HK-2 (cell line): ENCODE data around the gene LIF.

Experiments used
- DNase-seq: peaks from one replicate; pipeline ENCODE4 v3.0.0-alpha.2; 2018; ENCODE audit not compliant: unreplicated experiment

LIF gene

DNA sequence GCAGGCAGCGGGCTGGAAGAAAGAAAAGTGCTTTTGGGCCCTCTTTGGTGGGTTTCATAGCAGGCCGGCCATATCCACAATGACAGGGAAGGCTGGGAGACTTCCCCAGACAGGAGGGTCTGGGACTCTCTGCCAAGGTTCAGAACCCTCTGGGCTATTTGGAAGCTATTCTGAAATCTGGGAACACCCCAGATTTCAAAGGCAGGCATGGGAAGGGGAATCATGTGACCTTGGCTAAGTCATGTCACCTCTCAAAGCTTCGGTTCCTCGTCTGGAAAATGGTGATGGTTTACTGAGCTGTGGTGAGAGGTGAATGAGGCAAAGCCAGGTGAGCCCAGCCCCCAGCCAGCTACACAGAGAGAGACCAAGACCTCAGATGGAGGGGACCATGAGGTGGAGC, 38.1 kb upstream of the LIF start:
- DNase-seq: no peak

DNA sequence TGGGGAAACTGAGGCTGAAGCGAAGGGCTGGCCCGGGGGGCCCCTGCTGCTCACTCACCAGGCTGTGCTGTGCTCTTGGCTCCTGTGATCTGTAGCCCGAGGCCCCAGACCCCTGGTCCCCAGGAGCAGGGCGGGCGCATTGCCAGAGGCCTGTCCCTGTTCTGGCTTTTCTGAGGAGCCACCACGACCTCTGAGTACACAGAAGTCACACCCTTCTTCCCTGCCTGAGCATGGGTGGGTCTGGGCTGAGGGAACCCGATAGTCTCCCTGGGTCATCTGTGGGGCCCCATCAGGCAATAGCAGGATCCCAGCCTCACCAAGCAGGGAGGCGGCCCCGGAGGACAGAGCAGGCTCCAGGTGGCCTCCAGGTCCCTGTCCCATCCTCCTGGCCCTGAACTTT, 37.6 kb upstream of the LIF start:
- no peak for DNase-seq

DNA sequence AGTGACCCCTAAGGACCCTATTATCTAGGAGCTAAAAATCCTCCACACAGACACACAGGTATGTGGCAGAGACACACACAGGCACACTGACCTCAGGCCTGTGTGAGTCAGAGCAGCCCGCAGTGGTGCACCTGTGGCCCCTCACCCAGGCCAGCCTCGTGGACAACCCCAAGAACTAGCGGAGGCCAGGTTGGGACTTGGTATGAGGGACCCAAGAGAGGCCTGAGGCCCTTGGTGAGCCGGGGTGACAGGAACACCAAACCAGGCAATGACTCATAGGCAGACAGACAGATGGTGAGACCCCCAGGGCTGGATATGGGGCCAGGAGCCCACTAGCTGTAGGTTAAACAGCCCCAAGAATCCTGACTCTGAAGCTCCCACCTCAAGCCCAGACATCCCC, 36.8 kb upstream of the LIF start:
- DNase-seq: no peak

DNA sequence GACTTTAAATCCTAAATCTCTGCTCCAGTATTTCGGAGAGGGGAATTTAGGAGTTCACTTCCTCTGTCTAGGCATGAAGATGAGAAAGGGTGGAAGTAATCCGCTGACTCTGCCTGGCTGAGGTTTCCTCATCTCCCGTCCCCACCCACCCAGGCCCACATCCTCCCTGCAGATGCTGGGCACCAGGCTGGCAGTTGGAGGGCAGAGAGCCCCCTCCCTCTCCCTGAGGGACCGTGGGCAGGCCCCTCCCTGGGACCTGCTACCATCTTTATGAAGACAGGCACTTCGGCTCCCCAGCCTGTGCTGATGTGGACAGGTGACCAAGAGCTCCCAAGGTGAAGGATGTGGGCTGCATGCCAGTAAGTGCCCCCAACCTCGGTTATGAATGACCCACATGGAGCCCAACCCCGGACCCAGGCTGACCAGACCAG, 36.1 kb upstream of the LIF start:
- no peak for DNase-seq

DNA sequence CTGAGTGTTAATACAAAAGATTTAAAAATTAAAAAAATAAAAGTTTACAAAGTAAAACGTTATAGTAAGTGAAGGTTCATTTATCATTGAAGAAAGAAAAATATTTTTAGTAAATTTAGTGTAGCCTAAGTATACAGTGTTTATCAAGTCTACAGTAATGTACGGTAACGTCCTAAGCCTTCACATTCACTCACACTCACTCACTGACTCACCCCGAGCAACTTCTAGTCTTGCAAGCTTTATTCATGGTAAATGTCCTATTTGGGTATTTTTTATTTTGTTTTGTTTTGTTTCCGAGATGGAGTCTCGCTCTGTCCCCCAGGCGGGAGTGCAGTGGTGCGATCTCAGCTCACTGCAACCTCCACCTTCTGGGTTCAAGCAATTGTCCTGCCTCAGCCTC, 33.9 kb upstream of the LIF start:
- DNase-seq: no peak

DNA sequence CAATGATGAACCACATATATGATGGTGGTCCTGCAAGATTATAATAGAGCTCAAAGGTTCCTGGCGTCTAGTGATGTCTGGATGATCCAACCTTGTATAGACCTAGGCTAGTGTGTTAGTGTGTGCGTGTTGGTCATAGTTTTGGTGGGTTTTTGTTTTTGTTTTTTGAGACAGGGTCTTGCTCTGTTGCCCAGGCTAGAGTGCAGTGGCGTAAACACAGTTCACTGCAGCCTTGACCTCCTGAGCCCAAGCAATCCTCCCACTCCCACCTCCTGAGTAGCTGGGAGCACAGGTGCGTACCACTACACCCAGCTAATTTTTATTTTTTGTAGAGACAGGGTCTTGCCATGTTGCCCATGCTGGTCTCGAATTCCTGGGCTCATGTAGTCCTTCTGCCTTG, 33.4 kb upstream of the LIF start:
- no peak for DNase-seq

DNA sequence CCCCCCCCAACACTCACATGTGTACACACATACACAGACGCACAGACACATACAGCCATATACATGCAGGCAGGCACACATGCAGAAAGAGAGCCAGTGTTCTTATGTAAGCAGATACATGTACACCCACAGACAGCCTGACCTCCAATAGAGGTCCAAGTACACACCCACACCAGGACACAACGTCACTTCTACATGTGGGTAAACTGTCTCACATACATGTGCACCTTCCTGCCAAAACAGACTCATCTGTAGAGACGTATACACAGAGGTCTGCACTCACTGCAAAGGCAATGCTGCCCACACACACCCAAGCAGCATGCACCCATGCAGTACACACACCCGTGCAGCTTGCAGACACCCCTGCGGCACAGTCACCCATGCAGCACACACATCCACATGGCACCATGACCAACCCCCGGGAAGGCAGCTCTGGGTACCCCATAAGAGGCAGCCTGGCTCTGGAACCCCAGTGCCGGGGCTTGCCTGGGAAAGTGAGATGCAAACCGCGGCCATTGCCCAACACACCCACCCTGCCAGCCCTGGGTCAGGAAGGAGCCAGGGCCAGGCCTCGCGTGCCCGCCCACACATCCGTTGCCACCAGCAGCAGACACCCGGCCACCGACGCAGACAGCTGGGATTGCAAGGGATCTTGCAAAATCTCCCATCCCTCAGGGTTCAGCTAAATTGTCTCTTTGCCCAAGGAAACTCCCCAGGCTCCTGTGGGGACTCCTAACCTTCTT, 32.7 kb upstream of the LIF start:
- no peak for DNase-seq

DNA sequence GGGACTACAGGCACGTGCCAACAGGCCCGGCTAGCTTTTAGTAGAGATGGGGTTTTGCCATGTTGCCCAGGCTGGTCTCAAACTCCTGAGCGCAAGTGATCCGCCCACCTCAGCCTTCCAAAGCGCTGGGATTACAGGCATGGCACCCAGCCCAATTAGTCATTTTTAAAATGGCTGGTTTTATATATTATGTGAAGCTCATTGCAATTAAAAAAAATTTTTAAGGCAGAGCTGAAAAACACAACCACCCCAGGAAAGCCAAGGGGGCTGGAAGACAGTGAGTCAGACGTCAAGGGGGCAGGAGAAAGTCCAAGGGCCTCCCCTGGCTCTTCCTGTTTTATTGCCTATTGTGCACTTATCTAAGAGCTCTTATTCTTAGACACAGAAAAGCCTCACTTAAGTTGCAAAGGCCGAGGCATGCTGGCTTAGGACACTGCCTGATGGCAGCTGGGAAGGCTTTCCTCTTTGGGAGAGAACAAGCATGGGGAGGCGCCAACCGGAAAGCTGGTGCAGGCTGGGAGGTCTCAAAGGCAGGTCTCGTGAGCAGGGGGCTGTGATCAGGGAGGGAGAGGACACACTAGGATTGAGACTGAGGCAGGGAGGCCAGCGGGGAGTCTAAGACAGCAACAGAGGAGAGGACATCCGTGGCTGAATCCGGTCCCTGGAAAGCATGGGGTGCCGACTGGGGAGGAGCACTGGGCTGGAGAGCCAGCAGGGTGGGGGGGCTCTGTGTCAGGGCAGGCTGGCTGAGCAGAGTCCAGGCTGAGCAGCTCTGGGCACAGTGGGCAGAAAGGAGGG, 31.2 kb upstream of the LIF start:
- DNase-seq: no peak

DNA sequence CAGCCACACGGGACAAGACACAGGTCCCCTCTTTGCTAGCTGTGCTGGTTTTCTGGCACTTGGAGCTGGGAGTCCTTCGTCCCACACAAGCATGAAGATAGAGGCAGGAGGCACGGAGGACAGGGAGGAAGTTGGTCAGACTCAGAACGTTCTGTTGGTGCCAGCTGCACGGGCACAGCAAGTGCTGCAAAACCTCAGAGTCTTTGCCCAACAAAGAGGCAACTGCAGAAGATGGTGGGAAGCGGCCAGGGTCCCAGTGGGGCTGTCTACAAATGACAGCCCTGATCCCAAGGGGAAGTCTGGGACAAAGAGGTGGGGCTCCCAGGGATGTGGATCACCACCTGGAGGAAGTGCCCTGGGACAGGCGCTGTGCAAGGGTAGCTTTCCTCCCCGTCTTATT, 29.5 kb upstream of the LIF start:
- DNase-seq: no peak

DNA sequence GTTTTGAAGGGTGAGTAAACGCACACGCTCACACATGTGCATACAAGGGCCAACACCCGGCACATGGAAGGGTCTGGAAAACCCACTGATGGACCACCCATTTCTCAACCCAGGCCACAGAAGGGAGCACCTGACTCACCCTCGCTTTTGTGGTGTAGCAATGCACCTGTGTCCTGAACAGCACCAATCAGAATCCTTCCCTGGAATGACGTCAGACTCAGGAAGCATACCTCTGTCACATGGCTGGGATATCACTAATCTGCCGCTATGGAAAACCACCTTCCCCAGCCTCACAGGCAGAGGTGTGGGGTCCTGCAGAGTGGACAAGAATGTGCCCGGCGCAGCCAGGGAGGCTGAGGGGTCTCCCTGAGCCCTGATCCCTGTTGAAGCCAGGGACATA, 29.1 kb upstream of the LIF start:
- no peak for DNase-seq

DNA sequence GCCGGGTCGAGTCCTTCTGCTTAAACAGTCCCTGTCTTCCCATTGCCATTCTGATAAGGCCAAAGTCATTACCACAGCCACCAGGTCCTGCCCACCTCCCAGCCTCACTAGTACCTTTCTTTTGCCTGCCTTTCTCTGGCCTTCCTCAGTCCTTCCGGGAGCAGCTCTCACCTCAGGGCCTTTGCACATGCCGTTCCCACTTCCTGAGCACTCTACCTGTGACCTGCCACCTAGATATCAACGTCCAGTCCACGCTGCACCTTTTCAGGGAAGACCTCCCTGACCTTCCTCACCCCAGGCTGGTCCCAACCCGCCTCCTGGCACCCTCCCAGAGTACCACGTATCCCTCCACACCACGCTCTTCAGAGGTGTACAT, 27.9 kb upstream of the LIF start:
- DNase-seq: no peak

DNA sequence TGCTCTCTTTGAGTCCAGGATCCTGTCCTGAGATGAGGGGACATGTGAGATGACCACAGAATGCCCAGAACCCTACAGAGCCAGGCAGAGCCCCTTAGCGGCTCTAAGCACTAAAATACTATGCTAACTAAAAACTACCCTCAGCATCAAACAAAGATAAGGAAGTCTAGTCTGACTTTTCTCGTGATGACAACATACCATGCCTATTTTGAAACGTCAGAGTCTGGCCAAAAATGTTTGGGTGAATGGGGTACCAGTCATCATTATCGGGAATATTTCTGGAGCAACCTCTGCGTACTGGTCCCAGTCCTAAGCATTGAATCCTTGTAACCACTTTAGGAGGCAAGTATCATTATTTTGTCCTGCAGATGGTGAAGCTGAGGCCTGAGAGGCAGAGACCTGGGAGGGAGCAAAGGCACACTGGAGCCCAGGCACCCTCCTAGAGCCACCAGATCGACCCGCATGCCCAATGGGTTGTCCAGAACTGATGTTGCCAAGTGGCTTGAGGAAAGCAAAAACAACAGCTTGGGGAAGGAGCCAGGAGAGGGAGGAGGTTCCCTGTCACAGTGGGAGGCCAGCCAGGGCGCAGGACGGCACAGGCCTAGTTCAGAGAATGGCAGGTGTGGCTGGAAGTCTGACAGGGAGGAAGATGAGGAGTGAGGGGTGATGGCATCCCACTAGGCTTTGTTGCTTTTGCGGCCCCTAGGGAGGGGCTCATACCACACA, 27.3 kb upstream of the LIF start:
- DNase-seq: no peak

DNA sequence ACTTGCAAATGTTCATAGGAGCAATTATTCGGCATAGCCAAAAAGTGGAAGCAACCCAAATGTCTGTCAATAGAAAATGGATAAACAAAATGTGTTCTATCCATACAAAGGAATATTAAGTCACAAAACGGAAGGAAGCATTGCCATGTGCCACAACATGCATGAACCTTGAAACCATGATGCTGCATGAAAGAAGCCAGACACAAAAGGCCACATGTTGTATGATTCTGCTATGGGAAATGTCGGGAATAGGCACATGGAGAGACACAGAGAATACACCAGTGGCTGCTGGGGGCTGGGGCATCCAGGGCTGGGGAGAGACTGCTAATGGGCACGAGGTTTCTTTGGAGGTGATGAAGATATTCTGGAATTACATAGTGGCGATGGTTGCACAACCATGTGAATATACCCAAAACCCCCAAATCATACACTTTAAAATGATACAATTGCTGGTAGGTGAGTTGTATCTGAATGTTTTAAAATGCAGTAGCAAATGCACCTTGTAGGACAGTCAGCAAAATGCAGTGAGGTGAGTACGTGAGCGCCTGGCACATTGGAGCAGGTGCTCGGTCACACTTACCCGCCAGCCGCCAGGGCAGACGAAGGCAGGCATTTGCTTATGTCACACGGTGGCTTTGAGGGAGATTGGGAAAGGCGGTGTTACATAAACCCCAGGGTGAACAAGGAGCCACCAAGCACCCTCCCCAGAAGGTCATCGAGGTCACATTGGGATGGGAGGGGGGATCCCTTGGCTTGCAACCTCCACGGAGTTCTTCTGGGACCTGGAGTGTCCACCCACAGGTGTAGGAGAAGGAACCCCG, 26.4 kb upstream of the LIF start:
- no peak for DNase-seq

DNA sequence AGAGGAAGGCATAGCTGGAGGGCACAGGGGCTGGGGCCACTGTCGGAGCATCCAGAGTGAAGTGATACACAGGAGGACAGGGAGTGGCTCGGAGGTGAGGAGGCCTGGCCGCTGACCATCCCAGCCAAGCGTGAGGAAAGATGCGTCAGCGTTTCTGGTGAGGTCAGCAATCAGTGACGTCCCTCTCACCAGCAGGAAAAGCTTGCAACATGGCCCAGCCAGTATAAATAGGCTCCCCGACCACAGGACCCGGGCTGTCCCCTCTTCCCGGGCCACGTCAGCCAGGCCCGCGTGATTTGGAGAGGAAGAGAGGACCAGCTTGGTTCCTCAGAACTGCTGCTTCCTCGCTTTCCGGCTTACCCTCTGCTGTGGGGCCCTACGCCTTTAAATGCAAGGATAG, 24.3 kb upstream of the LIF start:
- no peak for DNase-seq

DNA sequence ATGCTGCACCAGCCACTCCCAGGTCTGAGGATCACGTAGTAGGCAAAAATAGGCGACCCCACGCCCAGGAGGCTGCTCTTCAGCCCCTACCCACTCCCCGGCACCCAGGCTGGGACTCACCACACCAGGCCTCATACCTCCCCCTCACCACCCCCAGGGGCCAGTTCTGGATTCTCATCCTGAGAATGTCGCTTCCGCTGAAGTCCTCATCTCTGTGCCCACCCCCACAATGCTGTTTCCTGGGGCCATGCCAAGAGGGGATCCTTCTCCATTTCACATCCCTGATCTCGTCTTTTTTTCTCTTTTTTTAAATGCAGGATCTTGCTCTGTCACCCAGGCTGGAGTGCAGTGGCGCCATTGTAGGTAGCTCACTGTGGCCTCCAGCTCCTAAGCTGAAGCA, 21.8 kb upstream of the LIF start:
- DNase-seq: no peak

DNA sequence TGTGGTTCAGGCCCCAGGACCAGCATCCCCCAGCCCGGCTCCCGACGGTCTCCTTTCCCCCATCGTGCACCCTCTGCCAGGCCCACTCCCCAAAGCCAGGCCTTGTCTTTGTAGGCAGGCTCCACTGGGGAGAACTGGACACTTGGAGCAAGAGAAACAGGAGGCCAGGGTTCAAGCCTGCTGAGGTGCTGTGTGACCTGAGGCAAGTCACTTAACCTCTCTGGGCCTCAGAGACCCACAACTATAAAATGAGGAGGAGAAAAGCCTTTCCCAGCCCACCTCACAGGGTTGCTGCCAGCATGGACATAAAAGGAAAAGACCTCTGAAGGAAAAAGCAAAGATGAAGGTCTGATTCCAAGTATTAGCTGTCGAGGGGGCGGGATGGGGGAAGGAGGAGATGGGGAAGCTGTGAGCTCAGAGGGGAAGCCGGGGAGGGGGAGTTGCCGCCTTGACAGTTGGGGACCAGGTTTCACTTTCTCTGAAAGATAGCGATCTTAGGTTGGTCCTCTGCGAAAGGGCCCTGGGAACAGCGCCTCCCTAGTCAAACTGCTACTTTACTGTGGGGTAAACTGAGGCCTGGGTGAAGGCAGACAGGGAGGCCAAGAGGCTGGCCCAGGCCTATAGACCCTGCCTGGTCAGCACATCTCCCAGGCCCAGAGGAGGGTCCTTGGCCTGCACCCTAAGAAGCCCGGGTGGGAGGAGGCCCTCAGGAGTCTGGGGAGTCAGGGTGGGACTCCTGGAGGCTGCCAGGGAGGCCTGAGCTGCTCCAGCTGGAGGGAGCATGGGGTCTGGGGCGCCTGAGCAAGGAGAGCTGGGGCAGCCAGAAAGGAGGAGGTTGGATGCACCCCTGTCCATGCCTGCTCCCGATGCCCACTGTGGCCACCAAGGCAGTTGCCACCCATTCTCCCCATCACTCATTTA, 21.1 kb upstream of the LIF start:
- DNase-seq: no peak

DNA sequence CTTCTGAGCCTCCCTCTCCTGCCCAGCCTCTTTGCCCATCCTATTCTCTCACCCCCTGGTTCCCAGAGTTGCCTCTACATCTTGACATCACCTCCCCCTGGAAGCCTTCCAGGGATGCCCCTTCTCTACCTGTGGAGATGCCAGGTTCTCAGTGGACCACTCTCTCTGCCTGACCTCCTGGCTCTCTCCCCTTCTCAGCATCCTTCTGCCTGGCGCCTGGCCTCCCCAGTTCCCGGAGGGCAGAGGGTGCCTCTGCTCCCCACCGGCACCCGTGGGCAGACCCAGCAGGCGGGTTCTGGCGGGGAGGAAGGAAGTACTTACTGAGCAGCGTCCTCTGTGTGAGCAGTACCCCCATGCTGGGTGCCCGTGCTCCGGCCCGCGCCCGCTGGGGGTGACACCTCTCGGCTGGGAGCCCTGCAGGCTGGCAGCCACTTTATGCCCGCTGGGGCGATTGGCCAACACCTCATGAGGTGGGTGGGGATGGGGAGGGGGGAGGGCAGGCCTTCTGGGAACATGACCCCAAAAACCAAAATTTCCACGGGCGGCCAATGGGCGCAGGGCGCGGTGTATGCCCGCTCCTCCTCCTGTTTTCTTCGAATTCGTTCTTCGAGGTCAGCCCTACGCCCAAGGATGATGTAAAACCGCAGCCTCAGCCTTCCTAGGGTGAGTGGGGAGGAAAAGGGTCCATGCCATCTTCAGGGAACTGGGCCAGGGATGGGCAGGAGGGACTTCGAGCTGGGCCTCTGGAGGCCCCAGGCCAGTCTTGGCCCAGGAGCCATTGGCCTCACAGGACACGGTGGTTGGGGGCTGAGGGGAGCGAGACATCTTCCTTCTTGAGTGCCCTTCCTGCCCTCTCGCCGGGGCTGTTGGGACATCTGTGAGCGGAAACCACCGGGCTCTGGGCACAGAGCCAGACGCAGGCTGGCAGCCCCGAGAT, 20.2 kb upstream of the LIF start, which contains the start of gene OSM:
Gene OSM (minus strand): TSS at position 407 of the 937 bp plus-strand sequence. CDS start 52 bp downstream, at position 355.
- DNase-seq: no peak

DNA sequence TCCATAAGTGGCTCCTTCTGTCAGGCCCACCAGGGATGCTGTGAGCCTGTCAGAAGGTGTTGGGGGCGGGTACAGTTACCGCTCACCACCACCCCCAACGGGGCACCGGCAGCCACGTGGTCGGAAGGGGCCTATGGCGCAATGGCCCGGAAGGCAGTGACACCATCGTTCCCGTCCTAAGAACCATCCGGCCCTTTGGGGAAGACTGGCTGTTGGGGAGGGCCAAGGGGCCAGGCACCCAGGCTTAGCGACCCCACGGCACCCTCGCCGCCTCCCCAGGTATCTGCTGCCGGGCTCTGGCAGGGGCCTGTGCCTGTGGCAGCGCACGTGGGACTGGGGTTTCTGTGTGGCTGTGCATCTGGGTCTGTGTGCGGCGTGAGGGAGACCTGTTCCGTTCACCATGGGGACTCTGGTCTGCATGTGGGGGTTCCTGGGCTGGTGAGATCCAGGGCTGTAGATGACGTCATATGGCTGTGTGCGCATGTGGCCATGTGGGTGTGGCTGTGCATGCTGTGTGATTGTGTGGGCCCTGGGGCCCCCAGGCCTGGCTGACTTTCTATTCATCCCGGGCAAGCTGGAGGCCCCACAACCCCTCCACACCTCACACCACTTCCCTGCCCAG, 19.4 kb upstream of the LIF start:
- no peak for DNase-seq

DNA sequence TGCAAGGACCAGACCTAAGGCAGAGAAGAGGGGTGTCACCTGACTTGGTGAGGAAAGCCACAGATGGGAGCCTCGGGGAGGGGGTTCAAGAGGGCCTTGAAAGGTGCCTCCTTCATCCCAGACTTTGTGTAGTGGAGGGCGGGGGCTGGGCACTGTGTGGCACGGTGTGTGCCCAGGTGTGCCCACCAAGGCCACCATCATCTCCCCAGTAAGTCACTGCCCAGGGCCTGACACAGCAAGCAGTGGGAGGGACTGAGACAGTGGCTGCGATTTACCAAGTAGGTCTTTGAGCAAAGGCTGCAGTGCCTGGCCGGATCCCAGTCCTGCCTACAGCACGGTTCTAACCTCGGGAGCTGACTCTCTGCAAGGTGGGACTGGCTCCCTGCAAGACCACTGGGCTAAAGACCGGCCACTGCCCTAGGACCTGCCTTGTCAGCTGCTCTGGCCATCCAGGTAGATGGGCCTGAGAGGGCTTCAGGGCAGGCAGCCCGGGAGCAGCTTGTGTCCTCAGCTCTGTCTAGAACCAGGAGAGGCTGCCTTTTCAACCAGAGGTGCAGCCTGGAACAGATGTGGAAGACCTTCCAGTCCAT, 18.7 kb upstream of the LIF start:
- DNase-seq: no peak
